ENCODE data around the gene DBI.

GRCh38 chr2:119421304-119421703 lies 54.5 kb downstream of the DBI start:
- TF ChIP-seq EHMT2 (IDR thresholded peaks at IDR 0.05; ENCODE audit: low read depth) (no peak), POLR2A (IDR thresholded peaks at IDR 0.05; ENCODE audit: low read length) (no peak), EP300 (IDR thresholded peaks at IDR 0.05) (no peak)
